ENCODE data around the gene KNDC1.

DNA sequence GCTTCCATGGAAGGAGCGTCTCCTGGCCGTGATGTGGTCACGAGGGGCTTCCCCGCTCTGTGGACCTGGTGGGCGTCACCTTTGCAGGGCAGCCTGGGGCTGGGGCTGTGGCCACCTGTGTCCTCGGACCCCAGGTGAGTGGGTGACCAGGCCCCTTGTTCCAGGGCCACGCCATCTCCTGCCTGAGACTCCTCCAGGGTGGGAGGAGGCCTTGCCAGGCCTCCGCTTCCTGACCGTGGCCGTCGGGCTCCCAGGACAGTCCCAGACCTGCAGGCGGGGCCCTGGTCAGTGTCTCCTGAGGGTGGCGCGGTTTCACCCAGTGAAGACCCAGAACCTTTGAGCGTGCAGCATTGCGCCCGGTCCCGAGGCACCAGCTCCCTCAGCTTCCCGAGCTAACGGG, 49.6 kb downstream of the KNDC1 start:
- TF ChIP-seq ZNF560 (tag by site-specific recombination; IDR thresholded peaks at IDR 0.05; ENCODE audit: borderline replicate concordance) (no peak), SALL2 (tag by site-specific recombination; IDR thresholded peaks at IDR 0.05; ENCODE audit: borderline replicate concordance) (no peak), KLF16 (tag by site-specific recombination; IDR thresholded peaks at IDR 0.05) (no peak), ZNF394 (tag by site-specific recombination; IDR thresholded peaks at IDR 0.05; ENCODE audit: borderline replicate concordance) (no peak), CTCF (tag by site-specific recombination; IDR thresholded peaks at IDR 0.05) (no peak), YY1 (tag by site-specific recombination; IDR thresholded peaks at IDR 0.05) (no peak), WT1 (tag by site-specific recombination; IDR thresholded peaks at IDR 0.05) (no peak), ZNF776 (tag by site-specific recombination; IDR thresholded peaks at IDR 0.05; ENCODE audit: borderline replicate concordance) (no peak), ZNF473 (tag by site-specific recombination; IDR thresholded peaks at IDR 0.05) (no peak), MYNN (tag by site-specific recombination; IDR thresholded peaks at IDR 0.05; ENCODE audit: borderline replicate concordance) (no peak), ZFP41 (tag by site-specific recombination; IDR thresholded peaks at IDR 0.05; ENCODE audit: borderline replicate concordance) (no peak), HOXA7 (CRISPR knock-in tag; IDR thresholded peaks at IDR 0.05; ENCODE audit: borderline replicate concordance) (no peak)
